CD4-positive, alpha-beta T cell treated with Interferon gamma for 1 hour (primary cell): ENCODE data around the gene EPN2.
A peak's percentile ranks its signal among the peaks of the same experiment; 100 is the strongest.

Experiments used
- DNase-seq: peaks from one replicate; pipeline ENCODE4 v3.0.0-alpha.2; 2020

EPN2 gene

GRCh38 chr17:19369107-19369778 lies 132.1 kb downstream of the EPN2 start:
- no peak for DNase-seq

- DNase-seq, result peak; percentile 67
Measured at GRCh38 chr17:19369846-19370492, 132.8 kb downstream of the EPN2 start.

- DNase-seq, result peak; percentile 62
Measured at GRCh38 chr17:19370493-19370960, 133.4 kb downstream of the EPN2 start.

GRCh38 chr17:19371259-19372010 lies 134.3 kb downstream of the EPN2 start:
- peak; percentile 25 for DNase-seq

- DNase-seq, result no peak
Measured at GRCh38 chr17:19372011-19372370, 134.8 kb downstream of the EPN2 start.

- no peak for DNase-seq
Measured at GRCh38 chr17:19372439-19372838, 135.3 kb downstream of the EPN2 start.

GRCh38 chr17:19372866-19373504 lies 135.8 kb downstream of the EPN2 start:
- no peak for DNase-seq

GRCh38 chr17:19374136-19374535 lies 137.0 kb downstream of the EPN2 start:
- no peak for DNase-seq

GRCh38 chr17:19375732-19376131 lies 138.6 kb downstream of the EPN2 start:
- DNase-seq, result no peak

GRCh38 chr17:19376811-19377210 lies 139.6 kb downstream of the EPN2 start:
- no peak for DNase-seq

GRCh38 chr17:19377602-19378415 lies 140.6 kb downstream of the EPN2 start:
- DNase-seq, result peak; percentile 98

GRCh38 chr17:19378416-19379360 lies 141.5 kb downstream of the EPN2 start, which contains the start of gene MAPK7:
Gene MAPK7 (plus strand): TSS chr17:19378498. CDS start chr17:19378901, 403 bp downstream.
- no peak for DNase-seq

- no peak for DNase-seq
Measured at GRCh38 chr17:19379361-19380065, 142.3 kb downstream of the EPN2 start.

- no peak for DNase-seq
Measured at GRCh38 chr17:19380481-19381301, 143.5 kb downstream of the EPN2 start.

GRCh38 chr17:19381361-19381740 lies 144.2 kb downstream of the EPN2 start:
- no peak for DNase-seq

- no peak for DNase-seq
Measured at GRCh38 chr17:19381741-19382444, 144.7 kb downstream of the EPN2 start.

GRCh38 chr17:19382531-19383444 lies 145.6 kb downstream of the EPN2 start:
- DNase-seq, result no peak
